ENCODE results near the gene RFX2.

RFX2 gene

GRCh38 chr19:6021878-6022569, 88.3 kb downstream of the RFX2 start:
- no peak overlapping the region for H3K27ac ChIP-seq

GRCh38 chr19:6020972-6021805, 89.1 kb downstream of the RFX2 start:
- no peak overlapping the region for H3K4me3 ChIP-seq
- no peaks in the 10 kb centered on the region for H3K9me3 ChIP-seq
- intact Hi-C loops (cut with DNase I; ENCODE audit: low total_unique reads): loop anchor here (2.0 kb wide), 1 partner anchor 52 kb away; no protein-coding TSS in a partner anchor
- H3K27ac ChIP-seq: no peak overlapping the region
- H3K27me3 ChIP-seq: no peaks in the 10 kb centered on the region
- H3K36me3 ChIP-seq: peaks cover under 1 to 42% (median 5%) of the 10 kb centered on the region in 3 donors
- TF ChIP-seq CTCF (IDR thresholded peaks at IDR 0.05): no peak
- no peak for DNase-seq
- H3K4me1 ChIP-seq: peaks cover 0 to 14% (median 2%) of the 10 kb centered on the region in 4 donors

More at GRCh38 chr19:6021878-6022569, 88.3 kb downstream of the RFX2 start:
- H3K4me3 ChIP-seq: no peak overlapping the region
- intact Hi-C loops (cut with DNase I; ENCODE audit: low total_unique reads): loop anchor here (2.0 kb wide), 1 partner anchor 53 kb away; no protein-coding TSS in a partner anchor
- DNase-seq: peak; percentile 70 to 78
- no peaks in the 10 kb centered on the region for H3K27me3 ChIP-seq
- peaks cover 9 to 50% (median 12%) of the 10 kb centered on the region in 3 donors for H3K36me3 ChIP-seq
- no peaks in the 10 kb centered on the region for H3K9me3 ChIP-seq
- H3K4me1 ChIP-seq: peaks cover 0 to 14% (median 2%) of the 10 kb centered on the region in 4 donors
- TF ChIP-seq CTCF (IDR thresholded peaks at IDR 0.05): peak; percentile 64

- no peak for DNase-seq
- H3K27me3 ChIP-seq: no peaks in the 10 kb centered on the region
- H3K4me3 ChIP-seq: no peak overlapping the region
- H3K27ac ChIP-seq: no peak overlapping the region
- intact Hi-C loops (cut with DNase I; ENCODE audit: low total_unique reads): loop anchor here (2.0 kb wide), 1 partner anchor 52 kb away; no protein-coding TSS in a partner anchor
- TF ChIP-seq CTCF (IDR thresholded peaks at IDR 0.05): no peak
- peaks cover 0 to 14% (median 2%) of the 10 kb centered on the region in 4 donors for H3K4me1 ChIP-seq
- peaks cover 0 to 35% (median 9%) of the 10 kb centered on the region in 3 donors for H3K36me3 ChIP-seq
- no peaks in the 10 kb centered on the region for H3K9me3 ChIP-seq
Measured at GRCh38 chr19:6020166-6020882, 90.0 kb downstream of the RFX2 start.

- no peak overlapping the region for H3K4me3 ChIP-seq
- no peak overlapping the region for H3K27ac ChIP-seq
- H3K36me3 ChIP-seq: peaks cover 0 to 39% (median 14%) of the 10 kb centered on the region in 3 donors
- intact Hi-C loops (cut with DNase I; ENCODE audit: low total_unique reads): no loop called here
- no peak for TF ChIP-seq CTCF (IDR thresholded peaks at IDR 0.05)
- no peaks in the 10 kb centered on the region for H3K9me3 ChIP-seq
- no peaks in the 10 kb centered on the region for H3K27me3 ChIP-seq
- peaks cover 0 to 14% (median 2%) of the 10 kb centered on the region in 4 donors for H3K4me1 ChIP-seq
- DNase-seq: no peak
Measured at GRCh38 chr19:6018786-6019185, 91.5 kb downstream of the RFX2 start.

GRCh38 chr19:6017576-6017975, 92.7 kb downstream of the RFX2 start:
- peaks cover 0 to 3% (median 0%) of the 10 kb centered on the region in 4 donors for H3K4me1 ChIP-seq
- H3K36me3 ChIP-seq: peaks cover 0 to 42% (median 15%) of the 10 kb centered on the region in 3 donors
- no peak for TF ChIP-seq CTCF (IDR thresholded peaks at IDR 0.05)
- no peaks in the 10 kb centered on the region for H3K27me3 ChIP-seq
- intact Hi-C loops (cut with DNase I; ENCODE audit: low total_unique reads): no loop called here
- no peaks in the 10 kb centered on the region for H3K9me3 ChIP-seq
- no peak overlapping the region for H3K27ac ChIP-seq
- DNase-seq: no peak
- no peak overlapping the region for H3K4me3 ChIP-seq

All from tibial artery (tissue), 4 donors.